Caco-2 (cell line): ENCODE results near the gene GOPC. TPM values are rescaled to one million over a fixed set of nuclear protein-coding genes. Genes with fewer than 3 reads are reported as not detected.
A peak's percentile ranks its signal among the peaks of the same experiment; 100 is the strongest.

ENCODE experiments used
- BruUV-seq: library from RNA; stranded (reverse); fragments of 400-500 nt; replicated peaks from 2 replicates; lab custom pipeline; 2021; lab: Mats Ljungman, UMichigan
- CTCF ChIA-PET: fragments of 300-600 bp; sonication (Branson Sonifier 250); formaldehyde crosslinking; loops from one replicate; lab custom pipeline; 2022; ENCODE audit warnings: antibody characterized with exemption; lab: Charles Lee
- POLR2A ChIA-PET: fragments of 300-600 bp; sonication (Branson Sonifier 250); formaldehyde crosslinking; loops from one replicate; lab custom pipeline; 2022; ENCODE audit warnings: antibody characterized with exemption; lab: Charles Lee
- DNase-seq, 2 experiments: peaks; one replicate each; pipeline versions ENCODE4 v3.0.0 to v3.0.0-alpha.2; 2020 to 2022
- H3K27me3 ChIP-seq: replicated peaks from 2 replicates; pipeline ENCODE4 v1.6.0; 2011; ENCODE audit warnings: low read length; ENCODE audit not compliant: control insufficient read depth, insufficient read depth
- H3K36me3 ChIP-seq: 2 replicates; pipeline ENCODE4 v1.5.1; 2011; ENCODE audit warnings: low read length; ENCODE audit not compliant: control insufficient read depth, insufficient read depth
- H3K4me1 ChIP-seq: fragments of 250-450 bp; sonication (Bioruptor Pico); 2 replicates; pipeline ENCODE4 v1.5.1; 2020; ENCODE audit warnings: mild to moderate bottlenecking
- H3K4me3 ChIP-seq: 2 replicates; pipeline ENCODE4 v1.5.1; 2011; ENCODE audit warnings: low read depth, mild to moderate bottlenecking, control low read depth, low read length
- H3K9me3 ChIP-seq: fragments of 250-450 bp; sonication (Bioruptor Pico); 2 replicates; pipeline ENCODE4 v1.5.1; 2020; ENCODE audit warnings: mild to moderate bottlenecking, moderate library complexity
- H3K27ac Mint-ChIP-seq: one replicate; pipeline ENCODE4 v1.8.0; 2022; ENCODE audit warnings: mixed read lengths; ENCODE audit not compliant: unreplicated experiment
- H3K27me3 Mint-ChIP-seq: one replicate; pipeline ENCODE4 v1.8.0; 2022; ENCODE audit warnings: mixed read lengths; ENCODE audit not compliant: insufficient read depth, unreplicated experiment
- H3K36me3 Mint-ChIP-seq: one replicate; pipeline ENCODE4 v1.8.0; 2022; ENCODE audit warnings: mild to moderate bottlenecking, mixed read lengths; ENCODE audit not compliant: insufficient read depth, unreplicated experiment
- H3K4me1 Mint-ChIP-seq: one replicate; pipeline ENCODE4 v1.8.0; 2022; ENCODE audit warnings: low read depth, mixed read lengths; ENCODE audit not compliant: unreplicated experiment
- H3K4me3 Mint-ChIP-seq: one replicate; pipeline ENCODE4 v1.8.0; 2022; ENCODE audit warnings: mild to moderate bottlenecking, moderate library complexity, mixed read lengths; ENCODE audit not compliant: unreplicated experiment
- H3K9me3 Mint-ChIP-seq: one replicate; pipeline ENCODE4 v1.8.0; 2022; ENCODE audit warnings: mixed read lengths; ENCODE audit not compliant: unreplicated experiment
- CTCF ChIP-seq, 2 experiments: fragments of 200-600 bp in 1 of 2; IDR thresholded peaks; 1 replicate in 1 of 2; 2 replicates in 1 of 2; pipeline versions ENCODE4 v1.5.1 to v1.8.0; 2011 to 2022; ENCODE audit warnings: antibody characterized with exemption in 1 of 2, control low read depth in 1 of 2, inconsistent platforms in 1 of 2, low read depth in 1 of 2, low read length in 1 of 2, mild to moderate bottlenecking in 1 of 2, moderate library complexity in 1 of 2; ENCODE audit not compliant: insufficient read depth in 1 of 2, severe bottlenecking in 1 of 2, unreplicated experiment in 1 of 2
- intact Hi-C: fragments of 100-400 bp; cut with micrococcal nuclease; formaldehyde crosslinking; loops from one replicate; pipeline ENCODE4 v1.10.0; 2022; ENCODE audit not compliant: unreplicated experiment
- total RNA-seq: library from RNA; stranded (reverse); gene quantifications from 2 replicates; pipeline ENCODE4 v1.2.3, GENCODE V29; 2022

The GOPC gene
- total RNA-seq, 1 experiment from 2014 or later: 29.0 TPM

GRCh38 chr6:117542493-117542892 lies 59.8 kb downstream of the GOPC start:
- H3K4me1 ChIP-seq: peaks cover 31% of the 10 kb centered on the region
- Mint-ChIP-seq H3K9me3 (no peaks in the 10 kb centered on the region), H3K36me3 (peaks cover 82% of the 10 kb centered on the region), H3K4me3 (no peak overlapping the region), H3K4me1 (peaks cover 21% of the 10 kb centered on the region), H3K27ac (no peak overlapping the region), H3K27me3 (no peaks in the 10 kb centered on the region)
- no peak overlapping the region for H3K4me3 ChIP-seq
- no peaks in the 10 kb centered on the region for H3K9me3 ChIP-seq
- CTCF ChIA-PET: no interaction called here
- POLR2A ChIA-PET: no interaction called here
- no peak for TF ChIP-seq CTCF (IDR thresholded peaks at IDR 0.05; ENCODE audit: insufficient read depth in 1 of 2, low read depth in 1 of 2, low read length in 1 of 2, severe bottlenecking in 1 of 2, unreplicated experiment in 1 of 2)
- H3K27me3 ChIP-seq: no peaks in the 10 kb centered on the region
- H3K36me3 ChIP-seq: peaks cover 4% of the 10 kb centered on the region; the same call in 1 of the 2 replicates
- DNase-seq: no peak
- intact Hi-C loops: no loop called here
- BruUV-seq: no TSS peak

- peak overlapping the region; percentile 45 for H3K27ac Mint-ChIP-seq
- intact Hi-C loops: no loop called here
- H3K9me3 Mint-ChIP-seq: no peaks in the 10 kb centered on the region
- CTCF ChIA-PET: no interaction called here
- H3K9me3 ChIP-seq: no peaks in the 10 kb centered on the region
- no peak for DNase-seq
- peaks cover 2% of the 10 kb centered on the region; the same call in 1 of the 2 replicates for H3K36me3 ChIP-seq
- no peaks in the 10 kb centered on the region for H3K27me3 ChIP-seq
- H3K4me1 Mint-ChIP-seq: peaks cover 24% of the 10 kb centered on the region
- BruUV-seq: no TSS peak
- TF ChIP-seq CTCF (IDR thresholded peaks at IDR 0.05; ENCODE audit: insufficient read depth in 1 of 2, low read depth in 1 of 2, low read length in 1 of 2, severe bottlenecking in 1 of 2, unreplicated experiment in 1 of 2): no peak
- H3K27me3 Mint-ChIP-seq: no peaks in the 10 kb centered on the region
- peaks cover 80% of the 10 kb centered on the region for H3K36me3 Mint-ChIP-seq
- POLR2A ChIA-PET: no interaction called here
- H3K4me3 Mint-ChIP-seq: no peak overlapping the region
- peaks cover 47% of the 10 kb centered on the region for H3K4me1 ChIP-seq
- H3K4me3 ChIP-seq: no peak overlapping the region
These were observed 61.6 kb downstream of the GOPC start for GRCh38 chr6:117540670-117541069.

GRCh38 chr6:117538615-117539014 lies 63.7 kb downstream of the GOPC start:
- Mint-ChIP-seq H3K4me3 (no peak overlapping the region), H3K9me3 (no peaks in the 10 kb centered on the region), H3K36me3 (peaks cover 76% of the 10 kb centered on the region), H3K27me3 (no peaks in the 10 kb centered on the region), H3K4me1 (peaks cover 24% of the 10 kb centered on the region), H3K27ac (peak overlapping the region; percentile 56)
- Histone ChIP-seq H3K4me1 (peaks cover 38% of the 10 kb centered on the region), H3K36me3 (peaks cover 2% of the 10 kb centered on the region; the same call in 1 of the 2 replicates), H3K27me3 (no peaks in the 10 kb centered on the region), H3K4me3 (no peak overlapping the region), H3K9me3 (no peaks in the 10 kb centered on the region)
- ChIA-PET CTCF (no interaction called here), POLR2A (no interaction called here)
- TF ChIP-seq CTCF (IDR thresholded peaks at IDR 0.05; ENCODE audit: insufficient read depth in 1 of 2, low read depth in 1 of 2, low read length in 1 of 2, severe bottlenecking in 1 of 2, unreplicated experiment in 1 of 2): no peak
- no TSS peak for BruUV-seq
- intact Hi-C loops: no loop called here
- no peak for DNase-seq
